Neural cell (in vitro differentiated cells): ENCODE measurements around the gene PSMD3. TPM values are rescaled to one million over a fixed set of nuclear protein-coding genes. Genes with fewer than 3 reads are reported as not detected.
"Not testable (repeated sequence)": the region's sequence is repeated elsewhere in the genome, so short reads cannot be mapped to it uniquely, and the experiment has no call there.

Source experiments
- H2AFZ ChIP-seq: fragments of 200-600, 300-800 bp; sonication (generic), shearing (Covaris generic); 2 replicates; pipeline ENCODE4 v1.6.0; 2014; ENCODE audit warnings: low read depth, mild to moderate bottlenecking, antibody characterized with exemption, low read length, moderate library complexity
- H3F3A ChIP-seq: fragments of 200-600 bp; shearing (Covaris generic); 2 replicates; pipeline ENCODE4 v1.6.1; 2016; ENCODE audit warnings: mild to moderate bottlenecking, moderate library complexity, mixed read lengths, antibody characterized with exemption, low read length; ENCODE audit not compliant: insufficient read depth, poor library complexity, severe bottlenecking
- H3K27ac ChIP-seq: fragments of 200-600, 300-800 bp; sonication (generic), shearing (Covaris generic); 2 replicates; pipeline ENCODE4 v1.5.1; 2014; ENCODE audit warnings: mild to moderate bottlenecking, low read length, moderate library complexity
- H3K27me3 ChIP-seq: fragments of 300-800, 200-600 bp; sonication (generic), shearing (Covaris generic); 2 replicates; pipeline ENCODE4 v1.6.0; 2014; ENCODE audit warnings: mild to moderate bottlenecking, low read depth, low read length, moderate library complexity; ENCODE audit not compliant: insufficient read depth
- H3K36me3 ChIP-seq: fragments of 300-800, 200-600 bp; sonication (generic), shearing (Covaris generic); 2 replicates; pipeline ENCODE4 v1.5.1; 2014; ENCODE audit warnings: mild to moderate bottlenecking, antibody characterized with exemption, low read length, moderate library complexity; ENCODE audit not compliant: insufficient read depth
- H3K4me2 ChIP-seq: fragments of 300-800, 200-600 bp; sonication (generic), shearing (Covaris generic); 2 replicates; pipeline ENCODE4 v1.6.0; 2014; ENCODE audit warnings: mild to moderate bottlenecking, low read length
- H3K4me3 ChIP-seq: fragments of 300-800, 200-600 bp; sonication (generic), shearing (Covaris generic); 2 replicates; pipeline ENCODE4 v1.5.1; 2014; ENCODE audit warnings: mild to moderate bottlenecking, low read length, moderate library complexity
- H3K79me2 ChIP-seq: fragments of 200-600 bp; shearing (Covaris generic); replicated peaks from 2 replicates; pipeline ENCODE4 v1.6.0; 2014; ENCODE audit warnings: mild to moderate bottlenecking, low read length, moderate library complexity; ENCODE audit not compliant: insufficient read depth
- H3K9ac ChIP-seq: fragments of 300-800, 200-600 bp; sonication (generic), shearing (Covaris generic); 2 replicates; pipeline ENCODE4 v1.6.1; 2016; ENCODE audit warnings: mild to moderate bottlenecking, low read length, mixed read lengths
- H3K9me2 ChIP-seq: fragments of 200-600 bp; shearing (Covaris generic); 2 replicates; pipeline ENCODE4 v1.6.1; 2016; ENCODE audit warnings: mild to moderate bottlenecking, low read length, mixed read lengths; ENCODE audit not compliant: insufficient read depth
- H3K9me3 ChIP-seq: fragments of 200-600, 300-800 bp; sonication (generic), shearing (Covaris generic); 2 replicates; pipeline ENCODE4 v1.6.1; 2016; ENCODE audit warnings: mild to moderate bottlenecking, mixed run types, low read length, moderate library complexity, mixed read lengths
- H4K20me1 ChIP-seq: fragments of 200-600 bp; shearing (Covaris generic); 2 replicates; pipeline ENCODE4 v1.6.1; 2016; ENCODE audit warnings: mild to moderate bottlenecking, mixed run types; ENCODE audit not compliant: insufficient read depth
- EP300 ChIP-seq: fragments of 450-650 bp; conservative IDR thresholded peaks from 2 replicates; pipeline ENCODE4 v1.6.1; 2014; ENCODE audit warnings: antibody characterized with exemption, mild to moderate bottlenecking, moderate library complexity; ENCODE audit not compliant: poor library complexity, severe bottlenecking
- EZH2 ChIP-seq: fragments of 200-600, 300-800 bp; shearing (Covaris generic), sonication (generic); IDR thresholded peaks from 2 replicates; pipeline ENCODE4 v1.6.1; 2014; ENCODE audit warnings: antibody characterized with exemption, low read length, borderline replicate concordance, mild to moderate bottlenecking; ENCODE audit not compliant: insufficient read depth, poor library complexity, severe bottlenecking
- MXI1 ChIP-seq: fragments of 450-650 bp; conservative IDR thresholded peaks from 2 replicates; pipeline ENCODE4 v1.6.1; 2014; ENCODE audit warnings: antibody characterized with exemption, mild to moderate bottlenecking; ENCODE audit not compliant: poor library complexity, severe bottlenecking
- RAD21 ChIP-seq: fragments of 450-650 bp; conservative IDR thresholded peaks from 2 replicates; pipeline ENCODE4 v1.6.1; 2014; ENCODE audit warnings: antibody characterized with exemption, mild to moderate bottlenecking, moderate library complexity
- SMC3 ChIP-seq: fragments of 450-650 bp; conservative IDR thresholded peaks from 2 replicates; pipeline ENCODE4 v1.6.1; 2014; ENCODE audit warnings: antibody characterized with exemption, mild to moderate bottlenecking, moderate library complexity; ENCODE audit not compliant: poor library complexity
- polyA plus RNA-seq: library from polyadenylated mRNA; depleted of rRNA; stranded (reverse); fragments of >200 nt; gene quantifications from 2 replicates; pipeline ENCODE4 v1.2.3, GENCODE V29; 2014
- TF ChIP-seq, protein P1 (sequence below): IDR thresholded peaks from 2 replicates; pipeline ENCODE4 v1.6.1; 2012; ENCODE audit warnings: borderline replicate concordance

PSMD3 gene
- polyA plus RNA-seq, 1 donor from 2014 or later = 117 TPM

DNA sequence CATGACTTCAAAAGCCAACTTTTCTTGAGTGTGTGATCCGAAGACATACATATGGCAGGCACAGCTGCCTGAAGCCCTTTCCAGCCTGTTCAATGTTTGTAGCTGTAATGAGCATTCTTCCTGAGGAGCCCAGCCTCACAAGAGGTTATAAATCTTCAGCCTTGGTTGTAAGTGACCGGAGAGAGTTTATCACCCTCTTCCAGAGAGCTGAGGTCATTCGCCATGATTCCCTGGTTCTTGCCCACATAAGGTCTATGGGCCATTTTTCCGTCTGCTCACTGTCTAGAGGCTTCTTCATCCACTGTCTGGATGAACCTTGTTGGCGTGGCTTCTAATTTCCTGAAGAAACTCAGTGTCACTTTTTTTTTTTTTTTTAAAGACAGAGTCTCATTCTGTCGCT, 24.9 kb downstream of the PSMD3 start:
- no peak overlapping the region for H3K4me3 ChIP-seq
- TF ChIP-seq EZH2 (no peak), EP300 (no peak), RAD21 (no peak), MXI1 (no peak), SMC3 (no peak)
- TF ChIP-seq, protein P1, sequence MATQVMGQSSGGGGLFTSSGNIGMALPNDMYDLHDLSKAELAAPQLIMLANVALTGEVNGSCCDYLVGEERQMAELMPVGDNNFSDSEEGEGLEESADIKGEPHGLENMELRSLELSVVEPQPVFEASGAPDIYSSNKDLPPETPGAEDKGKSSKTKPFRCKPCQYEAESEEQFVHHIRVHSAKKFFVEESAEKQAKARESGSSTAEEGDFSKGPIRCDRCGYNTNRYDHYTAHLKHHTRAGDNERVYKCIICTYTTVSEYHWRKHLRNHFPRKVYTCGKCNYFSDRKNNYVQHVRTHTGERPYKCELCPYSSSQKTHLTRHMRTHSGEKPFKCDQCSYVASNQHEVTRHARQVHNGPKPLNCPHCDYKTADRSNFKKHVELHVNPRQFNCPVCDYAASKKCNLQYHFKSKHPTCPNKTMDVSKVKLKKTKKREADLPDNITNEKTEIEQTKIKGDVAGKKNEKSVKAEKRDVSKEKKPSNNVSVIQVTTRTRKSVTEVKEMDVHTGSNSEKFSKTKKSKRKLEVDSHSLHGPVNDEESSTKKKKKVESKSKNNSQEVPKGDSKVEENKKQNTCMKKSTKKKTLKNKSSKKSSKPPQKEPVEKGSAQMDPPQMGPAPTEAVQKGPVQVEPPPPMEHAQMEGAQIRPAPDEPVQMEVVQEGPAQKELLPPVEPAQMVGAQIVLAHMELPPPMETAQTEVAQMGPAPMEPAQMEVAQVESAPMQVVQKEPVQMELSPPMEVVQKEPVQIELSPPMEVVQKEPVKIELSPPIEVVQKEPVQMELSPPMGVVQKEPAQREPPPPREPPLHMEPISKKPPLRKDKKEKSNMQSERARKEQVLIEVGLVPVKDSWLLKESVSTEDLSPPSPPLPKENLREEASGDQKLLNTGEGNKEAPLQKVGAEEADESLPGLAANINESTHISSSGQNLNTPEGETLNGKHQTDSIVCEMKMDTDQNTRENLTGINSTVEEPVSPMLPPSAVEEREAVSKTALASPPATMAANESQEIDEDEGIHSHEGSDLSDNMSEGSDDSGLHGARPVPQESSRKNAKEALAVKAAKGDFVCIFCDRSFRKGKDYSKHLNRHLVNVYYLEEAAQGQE = no peak
- H4K20me1 ChIP-seq = no peaks in the 10 kb centered on the region
- H2AFZ ChIP-seq = no peak overlapping the region
- no peak overlapping the region for H3K4me2 ChIP-seq
- H3K36me3 ChIP-seq = no peaks in the 10 kb centered on the region
- no peaks in the 10 kb centered on the region for H3K9me3 ChIP-seq
- no peaks in the 10 kb centered on the region for H3K9me2 ChIP-seq
- no peaks in the 10 kb centered on the region for H3K79me2 ChIP-seq
- H3K27me3 ChIP-seq = no peaks in the 10 kb centered on the region
- no peak overlapping the region for H3K9ac ChIP-seq
- H3F3A ChIP-seq = no peaks in the 10 kb centered on the region
- H3K27ac ChIP-seq = no peak overlapping the region

DNA sequence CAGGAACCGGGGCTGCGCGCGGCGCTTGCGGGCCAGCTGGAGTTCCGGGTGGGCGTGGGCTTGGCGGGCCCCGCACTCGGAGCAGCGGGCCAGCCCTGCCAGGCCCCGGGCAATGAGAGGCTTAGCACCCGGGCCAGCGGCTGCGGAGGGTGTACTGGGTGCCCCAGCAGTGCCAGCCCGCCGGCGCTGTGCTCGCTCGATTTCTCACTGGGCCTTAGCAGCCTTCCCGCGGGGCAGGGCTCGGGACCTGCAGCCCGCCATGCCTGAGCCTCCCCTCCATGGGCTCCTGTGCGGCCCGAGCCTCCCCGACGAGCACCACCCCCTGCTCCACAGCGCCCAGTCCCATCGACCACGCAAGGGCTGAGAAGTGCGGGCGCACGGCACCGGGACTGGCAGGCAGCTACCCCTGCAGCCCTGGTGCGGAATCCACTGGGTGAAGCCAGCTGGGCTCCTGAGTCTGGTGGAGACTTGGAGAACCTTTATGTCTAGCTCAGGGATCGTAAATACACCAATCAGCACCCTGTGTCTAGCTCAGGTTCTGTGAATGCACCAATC, 30.4 kb downstream of the PSMD3 start:
- H3F3A ChIP-seq, H3K36me3 ChIP-seq, H4K20me1 ChIP-seq, H3K9me2 ChIP-seq, H3K4me3 ChIP-seq, H3K27me3 ChIP-seq, H3K4me2 ChIP-seq, H3K9ac ChIP-seq, H3K27ac ChIP-seq, H3K79me2 ChIP-seq, H3K9me3 ChIP-seq, H2AFZ ChIP-seq: not testable (repeated sequence)

DNA sequence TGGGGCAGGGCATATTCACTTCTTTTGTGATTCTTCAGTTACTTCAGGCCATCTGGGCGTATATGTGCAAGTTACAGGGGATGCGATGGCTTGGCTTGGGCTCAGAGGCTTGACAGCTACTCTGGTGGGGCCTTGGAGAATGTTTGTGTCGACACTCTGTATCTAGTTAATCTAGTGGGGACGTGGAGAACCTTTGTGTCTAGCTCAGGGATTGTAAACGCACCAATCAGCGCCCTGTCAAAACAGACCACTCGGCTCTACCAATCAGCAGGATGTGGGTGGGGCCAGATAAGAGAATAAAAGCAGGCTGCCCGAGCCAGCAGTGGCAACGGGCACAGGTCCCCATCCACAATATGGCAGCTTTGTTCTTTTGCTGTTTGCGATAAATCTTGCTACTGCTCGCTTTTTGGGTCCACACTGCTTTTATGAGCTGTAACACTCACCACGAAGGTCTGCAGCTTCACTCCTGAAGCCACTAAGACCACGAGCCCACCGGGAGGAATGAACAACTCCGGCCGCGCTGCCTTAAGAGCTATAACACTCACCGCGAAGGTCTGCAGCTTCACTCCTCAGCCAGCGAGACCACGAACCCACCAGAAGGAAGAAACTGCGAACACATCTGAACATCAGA, 31.5 kb downstream of the PSMD3 start:
- H3K4me2 ChIP-seq, H3K79me2 ChIP-seq, H3K4me3 ChIP-seq, H3K27me3 ChIP-seq, H4K20me1 ChIP-seq, H3K9me3 ChIP-seq, H3F3A ChIP-seq, H3K27ac ChIP-seq, H3K9ac ChIP-seq, H3K36me3 ChIP-seq, H2AFZ ChIP-seq, H3K9me2 ChIP-seq: not testable (repeated sequence)
